Muscle of leg (tissue), 11 donors: Measurements from ENCODE around the gene BTG1. TPM values are rescaled to one million over a fixed set of nuclear protein-coding genes. Genes with fewer than 3 reads are reported as not detected.

Source experiments
- DNase-seq: peaks from one replicate; pipeline ENCODE4 v3.0.0; 2013
- H3K27ac ChIP-seq: one replicate; pipeline ENCODE4 v1.5.1; 2013; ENCODE audit warnings: mild to moderate bottlenecking, low read length, control low read depth
- H3K27me3 ChIP-seq: one replicate; pipeline ENCODE4 v1.6.1; 2013; ENCODE audit warnings: low read length; ENCODE audit not compliant: control insufficient read depth, insufficient read depth
- H3K36me3 ChIP-seq: one replicate; pipeline ENCODE4 v1.6.1; 2013; ENCODE audit warnings: low read length; ENCODE audit not compliant: control insufficient read depth, insufficient read depth
- H3K4me1 ChIP-seq: one replicate; pipeline ENCODE4 v1.6.1; 2013; ENCODE audit warnings: low read length; ENCODE audit not compliant: control insufficient read depth, insufficient read depth
- H3K4me3 ChIP-seq: one replicate; pipeline ENCODE4 v1.5.1; 2013; ENCODE audit warnings: low read length, control low read depth
- H3K9me3 ChIP-seq: replicated peaks from 2 replicates; pipeline ENCODE4 v1.6.1; 2013; ENCODE audit warnings: low read depth, low read length; ENCODE audit not compliant: control insufficient read depth
- WGBS: methylation state at CpG from one replicate; pipeline ENCODE4 v1.1.5; 2013; ENCODE audit warnings: missing lambda C conversion rate; ENCODE audit not compliant: insufficient coverage; 5-methylcytosine and 5-hydroxymethylcytosine counted together
- polyA plus RNA-seq, 8 donors: library from polyadenylated mRNA; unstranded; fragments of 120-200 nt; gene quantifications; one replicate each; pipeline versions ENCODE4 v1.2.1 to v1.2.3, GENCODE V29; 2013; ENCODE audit warnings: inconsistent platforms in 1 of 8, low replicate concordance in 1 of 8; ENCODE audit not compliant: insufficient read length in 8 of 8, insufficient read depth in 1 of 8
- total RNA-seq: library from RNA; stranded (reverse); fragments of 120-200 nt; gene quantifications from one replicate; pipeline ENCODE4 v1.2.4, GENCODE V29; 2013

Gene BTG1
- total and polyA plus RNA-seq, 9 donors: 19.5 to 70.6 (median 60.8) TPM

GRCh38 chr12:92142251-92142926, 3.3 kb downstream of the BTG1 start:
- H3K36me3 ChIP-seq: peaks cover 8% of the 10 kb centered on the region
- H3K27me3 ChIP-seq: no peaks in the 10 kb centered on the region
- H3K9me3 ChIP-seq: no peaks in the 10 kb centered on the region
- no CpG with 5 or more reads among the region's 5 CpGs for WGBS
- peaks cover 3% of the 10 kb centered on the region for H3K4me1 ChIP-seq
- H3K4me3 ChIP-seq: peak overlapping the region; percentile 88
- H3K27ac ChIP-seq: peak overlapping the region; percentile 99
- DNase-seq: no peak

DNA sequence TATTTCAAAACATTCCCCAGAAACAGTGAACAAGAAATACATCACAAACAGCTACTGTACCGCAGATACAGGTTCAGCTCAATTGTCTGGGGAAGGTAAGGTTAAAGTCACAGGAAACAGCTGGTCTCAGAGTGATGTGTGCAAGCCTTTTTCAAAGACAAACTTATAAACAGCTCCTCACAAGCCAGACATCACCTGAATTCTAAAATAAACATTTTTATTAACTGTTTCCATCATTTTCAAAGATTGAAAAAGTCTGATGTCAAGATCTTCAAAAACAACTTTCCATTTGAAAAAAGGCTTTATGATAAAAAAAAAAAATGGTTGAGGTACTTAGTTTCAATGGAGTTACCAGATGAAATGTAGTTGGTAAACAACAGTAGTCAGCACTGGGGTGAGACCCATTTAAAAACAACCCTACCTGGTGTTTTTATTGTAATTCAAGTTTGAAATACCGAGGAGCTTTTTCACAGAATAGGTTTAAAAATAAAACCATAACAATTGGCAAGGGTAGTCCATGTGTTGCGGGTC, 4.0 kb downstream of the BTG1 start:
- no peaks in the 10 kb centered on the region for H3K9me3 ChIP-seq
- H3K4me1 ChIP-seq: peaks cover 2% of the 10 kb centered on the region
- DNase-seq: peak; percentile 62
- no peaks in the 10 kb centered on the region for H3K27me3 ChIP-seq
- peak overlapping the region; percentile 88 for H3K4me3 ChIP-seq
- H3K36me3 ChIP-seq: peaks cover 8% of the 10 kb centered on the region
- H3K27ac ChIP-seq: peak overlapping the region; percentile 18
- WGBS: no CpG with 5 or more reads among the region's 3 CpGs

DNA sequence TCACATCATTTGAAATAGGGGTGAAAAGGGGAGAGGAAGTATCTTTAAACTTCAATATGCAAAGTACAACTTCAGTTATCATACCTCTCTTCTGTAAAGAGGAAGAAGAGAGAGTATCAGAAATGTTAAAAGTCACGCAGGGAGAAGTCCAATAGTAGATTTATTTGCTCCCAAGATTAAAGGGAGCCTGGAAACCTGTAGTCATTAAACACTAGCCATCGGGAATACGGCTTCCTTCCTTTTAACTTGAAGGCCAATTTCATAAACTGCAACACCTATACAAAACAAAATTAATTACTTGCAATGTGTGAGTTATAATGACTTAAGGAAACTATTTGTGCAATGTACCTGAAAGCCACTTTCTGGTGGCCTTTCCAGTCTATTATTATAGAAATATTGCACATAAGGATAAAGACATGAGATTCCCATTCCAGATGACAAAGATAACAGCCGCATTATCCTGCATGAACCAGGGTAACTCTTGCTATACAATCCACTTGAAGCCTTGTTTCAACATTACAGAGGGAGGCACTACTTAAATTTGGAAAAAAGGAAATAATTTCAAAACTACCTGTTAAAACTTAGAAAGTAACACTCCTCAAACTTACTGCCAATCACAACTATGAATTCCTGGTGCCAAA, 4.6 kb downstream of the BTG1 start:
- no peak for DNase-seq
- H3K27me3 ChIP-seq: no peaks in the 10 kb centered on the region
- peak overlapping the region; percentile 88 for H3K4me3 ChIP-seq
- peaks cover 8% of the 10 kb centered on the region for H3K36me3 ChIP-seq
- no peaks in the 10 kb centered on the region for H3K9me3 ChIP-seq
- peak overlapping the region; percentile 18 for H3K27ac ChIP-seq
- WGBS: no CpG with 5 or more reads among the region's 4 CpGs
- peaks cover 6% of the 10 kb centered on the region for H3K4me1 ChIP-seq

DNA sequence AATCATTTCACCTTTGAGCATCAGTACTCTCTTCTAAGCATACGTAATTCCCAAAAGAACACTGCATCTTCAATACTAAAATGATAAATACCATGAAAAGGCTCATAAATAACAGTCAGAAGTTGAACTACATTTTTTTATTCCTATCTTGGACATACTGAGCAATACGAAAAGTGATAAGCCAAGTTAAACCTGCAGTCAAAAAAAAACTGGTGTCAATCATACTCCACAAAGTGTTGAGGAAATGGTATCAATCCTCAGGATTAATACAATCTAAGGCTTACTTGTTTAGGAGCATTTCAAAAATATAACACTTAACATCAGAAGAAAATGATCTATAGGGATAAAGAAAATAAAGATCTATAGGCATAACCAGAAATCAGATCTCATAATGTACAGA, 5.5 kb downstream of the BTG1 start:
- DNase-seq: no peak
- peak overlapping the region; percentile 88 for H3K4me3 ChIP-seq
- H3K27ac ChIP-seq: peak overlapping the region; percentile 37
- WGBS: no CpG with 5 or more reads among the region's 2 CpGs
- H3K36me3 ChIP-seq: peaks cover 8% of the 10 kb centered on the region
- no peaks in the 10 kb centered on the region for H3K27me3 ChIP-seq
- no peaks in the 10 kb centered on the region for H3K9me3 ChIP-seq
- H3K4me1 ChIP-seq: peaks cover 6% of the 10 kb centered on the region

DNA sequence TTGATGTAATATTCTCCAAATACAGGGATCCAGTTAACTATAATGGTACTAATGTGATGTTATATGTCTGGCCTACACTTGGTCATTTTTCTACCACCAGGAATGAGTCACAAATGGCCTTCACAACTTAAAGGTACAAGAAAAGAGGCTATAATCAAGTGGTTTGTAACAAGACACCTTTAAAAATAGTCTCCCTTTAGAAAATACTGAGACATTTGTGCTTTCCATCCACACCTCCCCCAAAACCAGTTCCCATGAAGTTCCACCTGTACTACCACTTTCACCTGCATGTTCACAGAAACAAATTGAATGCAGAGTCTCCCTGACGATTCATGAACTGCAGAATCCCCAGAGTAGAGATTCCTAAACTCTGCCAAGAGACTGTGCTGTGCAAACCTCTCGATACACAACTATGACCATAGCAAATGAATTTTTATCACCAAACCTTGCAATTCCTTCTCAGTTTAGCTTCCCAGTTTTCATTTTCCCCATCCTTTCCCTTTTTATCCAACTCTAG, 6.0 kb downstream of the BTG1 start:
- no peak for DNase-seq
- Histone ChIP-seq H3K9me3 (no peaks in the 10 kb centered on the region), H3K4me3 (peak overlapping the region; percentile 88), H3K36me3 (peaks cover 8% of the 10 kb centered on the region), H3K27me3 (no peaks in the 10 kb centered on the region), H3K27ac (peak overlapping the region; percentile 37), H3K4me1 (peaks cover 6% of the 10 kb centered on the region)
- 22% methylated on average over 2 of the region's 2 CpGs for WGBS

- no peak overlapping the region for H3K4me3 ChIP-seq
- H3K27me3 ChIP-seq: no peaks in the 10 kb centered on the region
- H3K36me3 ChIP-seq: peaks cover 3% of the 10 kb centered on the region
- H3K4me1 ChIP-seq: peaks cover 9% of the 10 kb centered on the region
- no peak overlapping the region for H3K27ac ChIP-seq
- no peaks in the 10 kb centered on the region for H3K9me3 ChIP-seq
- DNase-seq: no peak
Observed at GRCh38 chr12:92138626-92139025, 7.0 kb downstream of the BTG1 start.

DNA sequence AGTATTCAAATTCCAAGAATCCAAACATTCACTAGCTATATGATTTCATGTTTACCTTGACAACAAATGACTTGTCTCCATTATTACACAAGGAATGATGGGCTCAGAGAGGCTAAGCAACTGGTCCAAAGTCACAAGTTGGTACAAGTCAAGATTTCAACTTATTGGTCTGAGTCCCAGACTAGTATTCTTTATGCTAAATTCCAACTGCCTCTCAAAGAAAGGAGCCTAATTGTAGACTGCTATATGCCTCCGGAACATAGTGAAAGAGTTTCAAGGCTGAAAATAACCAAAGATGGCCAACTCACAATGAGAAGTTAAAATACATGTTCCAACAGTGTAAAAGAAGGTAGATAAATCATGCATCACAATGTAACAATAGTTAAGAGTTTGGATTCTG, 7.5 kb downstream of the BTG1 start:
- peaks cover 11% of the 10 kb centered on the region for H3K4me1 ChIP-seq

GRCh38 chr12:92136965-92137721, 8.5 kb downstream of the BTG1 start:
- DNase-seq: no peak
- no peaks in the 10 kb centered on the region for H3K9me3 ChIP-seq
- H3K36me3 ChIP-seq: no peaks in the 10 kb centered on the region
- H3K4me3 ChIP-seq: no peak overlapping the region
- no peaks in the 10 kb centered on the region for H3K27me3 ChIP-seq
- H3K4me1 ChIP-seq: peaks cover 11% of the 10 kb centered on the region
- no peak overlapping the region for H3K27ac ChIP-seq
- WGBS: no CpG with 5 or more reads among the region's 3 CpGs

More for the DNA sequence above, 7.5 kb downstream of the BTG1 start:
- no peak for DNase-seq
- Histone ChIP-seq H3K36me3 (no peaks in the 10 kb centered on the region), H3K4me3 (no peak overlapping the region), H3K27me3 (no peaks in the 10 kb centered on the region), H3K27ac (no peak overlapping the region), H3K9me3 (no peaks in the 10 kb centered on the region)
- no CpG with 5 or more reads among the region's 1 CpG for WGBS

DNA sequence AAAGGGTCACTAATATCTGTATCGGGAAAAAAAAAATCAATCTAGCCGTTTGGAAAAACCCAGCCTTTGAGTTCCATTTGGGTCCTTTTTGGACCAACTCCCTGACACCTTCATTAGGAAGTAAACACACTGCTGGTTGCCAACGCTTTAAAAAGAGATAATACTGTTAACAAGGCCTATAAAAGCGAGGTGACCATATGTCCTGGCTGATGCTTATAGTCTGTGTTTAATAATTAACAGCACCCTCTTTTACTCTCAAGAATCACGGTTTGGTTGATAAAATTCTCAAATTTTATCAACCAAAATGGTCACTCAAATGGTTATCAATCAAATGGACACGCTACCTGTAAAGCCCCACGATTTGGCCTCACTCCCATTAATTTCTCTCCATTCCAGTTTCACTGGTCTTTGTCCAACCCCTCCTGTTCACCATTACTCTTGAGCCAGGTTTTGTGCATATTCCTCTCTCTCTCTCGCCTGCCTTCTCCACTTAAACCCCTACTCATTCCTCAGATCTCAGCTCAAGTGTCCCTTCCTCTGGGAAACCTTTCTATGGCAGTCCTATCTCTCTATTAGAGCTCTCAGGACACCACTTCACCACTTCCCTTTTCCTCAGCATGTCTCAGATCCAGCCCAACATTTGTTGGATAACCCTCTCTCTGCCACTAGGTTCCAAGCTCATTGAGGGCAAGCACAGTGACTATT, 9.5 kb downstream of the BTG1 start:
- Histone ChIP-seq H3K36me3 (no peaks in the 10 kb centered on the region), H3K9me3 (no peaks in the 10 kb centered on the region), H3K4me1 (peaks cover 11% of the 10 kb centered on the region), H3K27ac (no peak overlapping the region), H3K27me3 (no peaks in the 10 kb centered on the region), H3K4me3 (no peak overlapping the region)
- DNase-seq: no peak
- 87% methylated on average over 6 of the region's 8 CpGs for WGBS
